HEK293T (cell line): ENCODE data around the gene ADAMTS7.

Experiments
- BHLHE40 ChIP-seq: fragments of 450-650 bp; IDR thresholded peaks from 2 replicates; pipeline ENCODE4 v1.6.1; 2016; ENCODE audit warnings: mild to moderate bottlenecking, moderate library complexity, borderline replicate concordance
- CTBP1 ChIP-seq: fragments of 450-650 bp; IDR thresholded peaks from 2 replicates; pipeline ENCODE4 v1.6.1; 2016; ENCODE audit warnings: borderline replicate concordance
- FOXA1 ChIP-seq: fragments of 450-650 bp; IDR thresholded peaks from 2 replicates; pipeline ENCODE4 v1.6.1; 2016; ENCODE audit warnings: mild to moderate bottlenecking
- FOXK2 ChIP-seq: fragments of 450-650 bp; IDR thresholded peaks from 2 replicates; pipeline ENCODE4 v1.6.1; 2016; ENCODE audit warnings: mild to moderate bottlenecking
- FOXM1 ChIP-seq: fragments of 450-650 bp; IDR thresholded peaks from 2 replicates; pipeline ENCODE4 v1.6.1; 2017; ENCODE audit warnings: mild to moderate bottlenecking, borderline replicate concordance
- HDGF ChIP-seq: fragments of 450-650 bp; IDR thresholded peaks from 2 replicates; pipeline ENCODE4 v1.6.1; 2017; ENCODE audit warnings: antibody characterized with exemption, borderline replicate concordance
- L3MBTL2 ChIP-seq: fragments of 450-650 bp; conservative IDR thresholded peaks from 2 replicates; pipeline ENCODE4 v1.6.1; 2016; ENCODE audit warnings: mild to moderate bottlenecking
- LEF1 ChIP-seq: fragments of 450-650 bp; IDR thresholded peaks from 2 replicates; pipeline ENCODE4 v1.6.1; 2017; ENCODE audit warnings: mild to moderate bottlenecking, borderline replicate concordance
- SUZ12 ChIP-seq: fragments of 450-650 bp; IDR thresholded peaks from 2 replicates; pipeline ENCODE4 v1.6.1; 2016; ENCODE audit warnings: mild to moderate bottlenecking
- TARDBP ChIP-seq: fragments of 450-650 bp; IDR thresholded peaks from 2 replicates; pipeline ENCODE4 v1.6.1; 2016

DNA sequence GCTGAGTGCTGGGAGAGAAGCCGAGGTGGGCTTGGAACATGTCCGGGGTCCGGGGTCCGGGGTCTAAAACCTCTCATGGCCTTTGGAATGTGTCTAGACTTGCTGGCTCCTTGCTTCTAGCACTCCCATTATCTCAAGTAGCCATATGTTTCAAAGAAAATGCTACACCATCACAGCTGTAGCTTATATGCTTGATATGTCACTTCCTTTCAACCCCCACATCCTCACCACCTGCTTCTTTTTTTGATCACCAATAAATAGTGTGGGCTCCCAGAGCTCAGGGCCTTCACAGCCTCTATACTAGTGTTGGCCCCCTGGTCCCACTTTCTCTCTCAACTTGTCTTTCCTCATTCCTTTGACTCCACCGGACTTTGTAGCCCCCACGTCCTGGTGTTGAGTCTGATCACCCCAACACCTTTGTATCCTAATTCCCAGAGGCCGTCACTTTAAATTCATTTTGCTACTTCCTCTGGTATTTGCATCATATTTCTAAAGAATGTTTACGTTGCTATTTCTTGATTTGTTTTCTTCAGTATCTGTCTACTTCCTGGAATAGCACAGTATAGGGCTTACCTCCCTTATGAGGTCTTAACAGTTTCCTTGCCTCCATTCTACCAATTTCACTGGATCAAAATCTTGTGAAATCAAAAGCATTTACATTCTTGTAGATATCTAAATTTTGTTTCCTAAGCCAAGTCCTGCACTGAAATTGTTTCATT, 98.3 kb downstream of the ADAMTS7 start:
- TF ChIP-seq BHLHE40 (no peak), SUZ12 (no peak), FOXA1 (no peak), L3MBTL2 (no peak), TARDBP (no peak), FOXM1 (no peak), HDGF (no peak), LEF1 (no peak), CTBP1 (no peak), FOXK2 (no peak)
